Measurements from ENCODE around the gene TTC34. TPM values are rescaled to one million over a fixed set of nuclear protein-coding genes. Genes with fewer than 3 reads are reported as not detected.
"Not testable (repeated sequence)": the region's sequence is repeated elsewhere in the genome, so short reads cannot be mapped to it uniquely, and the experiment has no call there.

The TTC34 gene
- total RNA-seq, 1 experiment from 2014 or later: not detected

GRCh38 chr1:2788506-2789163, 12.9 kb downstream of the TTC34 start:
- in situ Hi-C loops (cut with HindIII; ENCODE audit: low pct_unique_long_range_greater_than_20kb, low sequenced_read_pairs): no loop called here
- no peak for DNase-seq (ENCODE audit: low read depth)

- DNase-seq (ENCODE audit: low read depth): no peak
- in situ Hi-C loops (cut with HindIII; ENCODE audit: low pct_unique_long_range_greater_than_20kb, low sequenced_read_pairs): no loop called here
These were observed 14.2 kb downstream of the TTC34 start for GRCh38 chr1:2787163-2787911.

- no peak for DNase-seq (ENCODE audit: low read depth)
- in situ Hi-C loops (cut with HindIII; ENCODE audit: low pct_unique_long_range_greater_than_20kb, low sequenced_read_pairs): no loop called here
These were observed 14.9 kb downstream of the TTC34 start for GRCh38 chr1:2786329-2787162.

GRCh38 chr1:2785631-2786328, 15.7 kb downstream of the TTC34 start:
- DNase-seq (ENCODE audit: low read depth): no peak
- in situ Hi-C loops (cut with HindIII; ENCODE audit: low pct_unique_long_range_greater_than_20kb, low sequenced_read_pairs): no loop called here

GRCh38 chr1:2784854-2785630, 16.5 kb downstream of the TTC34 start:
- DNase-seq (ENCODE audit: low read depth): no peak
- in situ Hi-C loops (cut with HindIII; ENCODE audit: low pct_unique_long_range_greater_than_20kb, low sequenced_read_pairs): no loop called here

- no peak for DNase-seq (ENCODE audit: low read depth)
- in situ Hi-C loops (cut with HindIII; ENCODE audit: low pct_unique_long_range_greater_than_20kb, low sequenced_read_pairs): no loop called here
These were observed 17.8 kb downstream of the TTC34 start for GRCh38 chr1:2783435-2784397.

- DNase-seq (ENCODE audit: low read depth): no peak
- in situ Hi-C loops (cut with HindIII; ENCODE audit: low pct_unique_long_range_greater_than_20kb, low sequenced_read_pairs): no loop called here
These were observed 18.4 kb downstream of the TTC34 start for GRCh38 chr1:2783069-2783434.

GRCh38 chr1:2781627-2782026, 19.9 kb downstream of the TTC34 start:
- in situ Hi-C loops (cut with HindIII; ENCODE audit: low pct_unique_long_range_greater_than_20kb, low sequenced_read_pairs): no loop called here
- DNase-seq (ENCODE audit: low read depth): no peak

- DNase-seq (ENCODE audit: low read depth): no peak
- in situ Hi-C loops (cut with HindIII; ENCODE audit: low pct_unique_long_range_greater_than_20kb, low sequenced_read_pairs): no loop called here
These were observed 23.3 kb downstream of the TTC34 start for GRCh38 chr1:2778220-2778592.

- in situ Hi-C loops (cut with HindIII; ENCODE audit: low pct_unique_long_range_greater_than_20kb, low sequenced_read_pairs): no loop called here
- no peak for DNase-seq (ENCODE audit: low read depth)
These were observed 23.9 kb downstream of the TTC34 start for GRCh38 chr1:2777424-2778219.

GRCh38 chr1:2775333-2775732, 26.2 kb downstream of the TTC34 start:
- DNase-seq (ENCODE audit: low read depth); in situ Hi-C loops (cut with HindIII; ENCODE audit: low pct_unique_long_range_greater_than_20kb, low sequenced_read_pairs): not testable (repeated sequence)

GRCh38 chr1:2768052-2768451, 33.4 kb downstream of the TTC34 start:
- DNase-seq (ENCODE audit: low read depth); in situ Hi-C loops (cut with HindIII; ENCODE audit: low pct_unique_long_range_greater_than_20kb, low sequenced_read_pairs): not testable (repeated sequence)

- DNase-seq (ENCODE audit: low read depth); in situ Hi-C loops (cut with HindIII; ENCODE audit: low pct_unique_long_range_greater_than_20kb, low sequenced_read_pairs): not testable (repeated sequence)
These were observed 42.1 kb downstream of the TTC34 start for GRCh38 chr1:2759433-2759832.

GRCh38 chr1:2757519-2757918, 44.0 kb downstream of the TTC34 start:
- in situ Hi-C loops (cut with HindIII; ENCODE audit: low pct_unique_long_range_greater_than_20kb, low sequenced_read_pairs); DNase-seq (ENCODE audit: low read depth): not testable (repeated sequence)

- in situ Hi-C loops (cut with HindIII; ENCODE audit: low pct_unique_long_range_greater_than_20kb, low sequenced_read_pairs): not testable (repeated sequence)
These were observed 46.1 kb downstream of the TTC34 start for GRCh38 chr1:2755426-2755825.

GRCh38 chr1:2754597-2754996, 46.9 kb downstream of the TTC34 start:
- in situ Hi-C loops (cut with HindIII; ENCODE audit: low pct_unique_long_range_greater_than_20kb, low sequenced_read_pairs); DNase-seq (ENCODE audit: low read depth): not testable (repeated sequence)

More at GRCh38 chr1:2755426-2755825, 46.1 kb downstream of the TTC34 start:
- DNase-seq (ENCODE audit: low read depth): not testable (repeated sequence)

Data from Caki2 (cell line).